MM.1S (cell line): ENCODE data around the gene CHMP6.

Source experiments
- CTCF ChIP-seq: fragments of 300-600 bp; sonication (generic); IDR thresholded peaks from 2 replicates; pipeline ENCODE4 v1.5.1; 2016; ENCODE audit warnings: antibody characterized with exemption, low read length, mixed read lengths
- EZH2 ChIP-seq: fragments of 300-600 bp; sonication (generic); optimal IDR thresholded peaks from 2 replicates; pipeline ENCODE3; 2017; ENCODE audit warnings: low read depth, mild to moderate bottlenecking, antibody characterized with exemption, low read length, mixed read lengths

- no peak for TF ChIP-seq CTCF
- no peak for TF ChIP-seq EZH2
Observed at GRCh38 chr17:81043319-81043724, 51.7 kb downstream of the CHMP6 start.
